HCT116 (cell line): ENCODE measurements around the gene MND1.

Experiments
- CTCF ChIP-seq, 3 experiments: fragments of 200-600 bp in 1 of 3; sonication (generic) in 1 of 3; IDR thresholded peaks in 2 of 3; conservative IDR thresholded peaks in 1 of 3; 2 replicates each; pipeline ENCODE4 v1.5.1; 2012 to 2017; ENCODE audit warnings: low read depth in 2 of 3, low read length in 2 of 3, antibody characterized with exemption in 1 of 3, borderline replicate concordance in 1 of 3, control low read depth in 1 of 3, mild to moderate bottlenecking in 1 of 3, mixed read lengths in 1 of 3, mixed run types in 1 of 3, moderate library complexity in 1 of 3; ENCODE audit not compliant: insufficient read depth in 1 of 3
- EZH2 ChIP-seq: fragments of 200-600 bp; sonication (generic); IDR thresholded peaks from 2 replicates; pipeline ENCODE4 v1.6.1; 2017; ENCODE audit warnings: antibody characterized with exemption, mixed run types
- TF ChIP-seq, protein P1 (sequence below): IDR thresholded peaks from 2 replicates; pipeline ENCODE4 v1.6.1; 2012

- TF ChIP-seq CTCF (IDR thresholded peaks at IDR 0.05 in 2 of 3, conservative IDR thresholded peaks at IDR 0.05 in 1 of 3; ENCODE audit: borderline replicate concordance in 1 of 3, insufficient read depth in 1 of 3, low read depth in 2 of 3, low read length in 2 of 3) (no peak), EZH2 (no peak)
- TF ChIP-seq, protein P1, sequence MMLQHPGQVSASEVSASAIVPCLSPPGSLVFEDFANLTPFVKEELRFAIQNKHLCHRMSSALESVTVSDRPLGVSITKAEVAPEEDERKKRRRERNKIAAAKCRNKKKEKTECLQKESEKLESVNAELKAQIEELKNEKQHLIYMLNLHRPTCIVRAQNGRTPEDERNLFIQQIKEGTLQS = no peak
Observed at GRCh38 chr4:153398713-153399112, 54.2 kb downstream of the MND1 start.
